Upper lobe of right lung (tissue), 1 donor: ENCODE data around the gene JAGN1. TPM values are rescaled to one million over a fixed set of nuclear protein-coding genes. Genes with fewer than 3 reads are reported as not detected.
"Not testable (repeated sequence)": the region's sequence is repeated elsewhere in the genome, so short reads cannot be mapped to it uniquely, and the experiment has no call there.

Experiments used
- ATAC-seq: fragments of 200-7000 bp; cut with Tn5 transposase; one replicate; pipeline ENCODE4 v1.9.1; 2020; ENCODE audit warnings: mild to moderate bottlenecking, moderate library complexity
- DNase-seq: peaks from one replicate; pipeline ENCODE4 v3.0.0-alpha.2; 2020
- H3K27ac ChIP-seq: fragments of 200-600 bp; one replicate; pipeline ENCODE4 v1.8.0; 2022
- H3K27me3 ChIP-seq: fragments of 200-600 bp; one replicate; pipeline ENCODE4 v1.8.0; 2022; ENCODE audit warnings: mild to moderate bottlenecking
- H3K36me3 ChIP-seq: fragments of 200-600 bp; one replicate; pipeline ENCODE4 v1.8.0; 2022
- H3K4me1 ChIP-seq: fragments of 200-600 bp; one replicate; pipeline ENCODE4 v1.8.0; 2022
- H3K4me3 ChIP-seq: fragments of 200-600 bp; one replicate; pipeline ENCODE4 v1.8.0; 2022; ENCODE audit warnings: mild to moderate bottlenecking
- H3K9me3 ChIP-seq: fragments of 200-600 bp; one replicate; pipeline ENCODE4 v1.8.0; 2022
- CTCF ChIP-seq: fragments of 200-600 bp; IDR thresholded peaks from one replicate; pipeline ENCODE4 v1.8.0; 2022; ENCODE audit warnings: antibody characterized with exemption
- intact Hi-C: fragments of 100-400 bp; cut with DNase I; formaldehyde crosslinking; loops from one replicate; pipeline ENCODE4 v1.11.0; 2022
- total RNA-seq: library from RNA; stranded (reverse); fragmentation: NEBNext Ultra II Directional; extraction: Animal tissue kit (Norgen Biotek cat#: 25700); gene quantifications from one replicate; pipeline ENCODE4 v1.2.1, GENCODE V29; 2021
- donor health status: DM: no; HTN: yes; CAD: no; lungs with severe emphysema.

JAGN1 gene
- total RNA-seq, 1 donor from 2014 or later = 28.7 TPM

- Histone ChIP-seq H3K4me3 (no peak overlapping the region), H3K27ac (no peak overlapping the region), H3K4me1 (peaks cover 27% of the 10 kb centered on the region), H3K27me3 (no peaks in the 10 kb centered on the region), H3K9me3 (no peaks in the 10 kb centered on the region), H3K36me3 (no peaks in the 10 kb centered on the region)
- DNase-seq (no peak), ATAC-seq (no peak)
- TF ChIP-seq CTCF = no peak
- intact Hi-C loops = no loop called here
Measured at GRCh38 chr3:9861201-9861600, 29.2 kb upstream of the JAGN1 start.

GRCh38 chr3:9861626-9862130, 28.7 kb upstream of the JAGN1 start:
- intact Hi-C loops = no loop called here
- TF ChIP-seq CTCF = no peak
- Histone ChIP-seq H3K27ac (no peak overlapping the region), H3K36me3 (no peaks in the 10 kb centered on the region), H3K4me3 (no peak overlapping the region), H3K27me3 (no peaks in the 10 kb centered on the region), H3K4me1 (peaks cover 27% of the 10 kb centered on the region), H3K9me3 (no peaks in the 10 kb centered on the region)
- DNase-seq (no peak), ATAC-seq (peak; percentile 50)

- DNase-seq (peak; percentile 80), ATAC-seq (peak; percentile 77)
- H3K36me3 ChIP-seq = no peaks in the 10 kb centered on the region
- H3K4me1 ChIP-seq = peaks cover 27% of the 10 kb centered on the region
- H3K27me3 ChIP-seq = no peaks in the 10 kb centered on the region
- TF ChIP-seq CTCF = peak; percentile 42
- H3K9me3 ChIP-seq = no peaks in the 10 kb centered on the region
- H3K4me3 ChIP-seq = peak overlapping the region; percentile 23
- no peak overlapping the region for H3K27ac ChIP-seq
- intact Hi-C loops = no loop called here
Measured at GRCh38 chr3:9862391-9863057, 27.9 kb upstream of the JAGN1 start.

GRCh38 chr3:9863058-9863772, 27.2 kb upstream of the JAGN1 start:
- DNase-seq (no peak), ATAC-seq (no peak)
- no peaks in the 10 kb centered on the region for H3K36me3 ChIP-seq
- peak overlapping the region; percentile 23 for H3K4me3 ChIP-seq
- no peaks in the 10 kb centered on the region for H3K9me3 ChIP-seq
- no peaks in the 10 kb centered on the region for H3K27me3 ChIP-seq
- intact Hi-C loops = no loop called here
- no peak overlapping the region for H3K27ac ChIP-seq
- peaks cover 27% of the 10 kb centered on the region for H3K4me1 ChIP-seq
- no peak for TF ChIP-seq CTCF

GRCh38 chr3:9864200-9864927, 26.0 kb upstream of the JAGN1 start:
- intact Hi-C loops = no loop called here
- H3K36me3 ChIP-seq = no peaks in the 10 kb centered on the region
- no peak for TF ChIP-seq CTCF
- H3K27me3 ChIP-seq = no peaks in the 10 kb centered on the region
- DNase-seq (peak; percentile 84), ATAC-seq (peak; percentile 79)
- H3K27ac ChIP-seq = peak overlapping the region; percentile 78
- no peaks in the 10 kb centered on the region for H3K9me3 ChIP-seq
- H3K4me3 ChIP-seq = no peak overlapping the region
- peaks cover 27% of the 10 kb centered on the region for H3K4me1 ChIP-seq

- peak overlapping the region; percentile 78 for H3K27ac ChIP-seq
Measured at GRCh38 chr3:9865125-9865637, 25.2 kb upstream of the JAGN1 start.

More at GRCh38 chr3:9865125-9865637, 25.2 kb upstream of the JAGN1 start:
- ATAC-seq, H3K27me3 ChIP-seq, DNase-seq, intact Hi-C loops, H3K4me3 ChIP-seq, H3K36me3 ChIP-seq, H3K9me3 ChIP-seq: not testable (repeated sequence)
- H3K4me1 ChIP-seq = peaks cover 27% of the 10 kb centered on the region
